Stimulated activated naive CD8-positive, alpha-beta T cell treated with anti-CD3 and anti-CD28 coated beads, Interleukin-15, Interleukin-2, amounts not matched to agents 100 U/mL and 50 U/mL, for 24 hours (primary cell): ENCODE results near the gene TGFBR3.

ENCODE experiments used
- ATAC-seq: fragments of 150-1000 bp; cut with Tn5 transposase; one replicate; pipeline ENCODE4 v1.10.0; 2021
- DNase-seq: peaks from one replicate; pipeline ENCODE4 v3.0.0; 2021

The TGFBR3 gene

DNA sequence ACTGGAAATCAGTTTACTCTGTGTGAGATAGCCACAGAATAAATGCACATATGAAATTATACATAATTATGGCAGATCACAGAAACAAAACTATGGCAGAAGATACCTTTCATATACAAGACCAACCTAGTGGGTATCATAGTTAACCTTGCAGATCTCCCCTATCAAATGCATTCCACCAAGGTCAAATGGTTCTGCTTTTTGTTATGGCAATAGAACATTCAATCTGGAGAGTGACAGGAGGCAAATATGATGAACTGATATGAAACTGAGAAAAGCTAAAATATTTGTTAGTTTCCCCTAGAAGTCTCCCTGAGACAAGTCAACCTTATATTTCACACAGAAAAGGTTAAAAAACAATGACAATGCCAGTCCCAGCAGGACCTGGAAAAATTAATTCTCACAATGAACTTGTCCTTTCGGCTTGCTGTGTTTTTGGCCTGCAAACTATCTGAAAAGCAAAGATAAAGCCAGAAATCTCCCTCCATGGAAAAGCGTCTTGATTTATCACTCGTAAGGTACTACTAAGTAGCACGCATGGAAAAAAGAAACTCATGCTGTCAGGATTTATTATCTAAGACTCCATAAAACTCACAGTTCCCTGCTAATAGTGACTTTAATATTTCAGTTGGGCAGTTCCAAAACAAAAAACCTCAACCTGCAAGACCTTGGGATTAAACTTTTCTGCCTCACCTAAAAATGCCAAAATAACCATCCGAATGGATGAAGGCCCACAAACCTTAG lies 174.3 kb downstream of the TGFBR3 start:
- ATAC-seq (no peak), DNase-seq (no peak)

DNA sequence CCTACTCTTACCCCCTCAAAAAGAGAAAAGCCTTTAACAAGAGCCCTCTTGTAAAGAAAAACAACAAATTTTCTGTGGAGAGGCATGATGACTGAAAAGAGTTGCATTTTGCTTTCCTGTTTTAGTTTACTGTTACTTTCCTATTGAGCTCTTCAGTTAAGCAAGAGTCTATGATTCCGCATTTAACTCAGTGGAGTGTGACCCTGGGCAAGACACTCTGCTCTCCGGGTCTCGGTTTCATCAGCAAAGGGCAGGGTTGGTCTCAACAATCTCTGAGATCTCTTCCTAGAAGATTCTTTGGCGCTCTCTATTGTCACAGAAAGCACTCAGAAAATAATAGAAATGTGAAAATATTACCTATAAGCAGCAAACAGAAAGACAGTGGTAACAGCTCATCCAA lies 175.7 kb downstream of the TGFBR3 start:
- ATAC-seq (no peak), DNase-seq (no peak)

DNA sequence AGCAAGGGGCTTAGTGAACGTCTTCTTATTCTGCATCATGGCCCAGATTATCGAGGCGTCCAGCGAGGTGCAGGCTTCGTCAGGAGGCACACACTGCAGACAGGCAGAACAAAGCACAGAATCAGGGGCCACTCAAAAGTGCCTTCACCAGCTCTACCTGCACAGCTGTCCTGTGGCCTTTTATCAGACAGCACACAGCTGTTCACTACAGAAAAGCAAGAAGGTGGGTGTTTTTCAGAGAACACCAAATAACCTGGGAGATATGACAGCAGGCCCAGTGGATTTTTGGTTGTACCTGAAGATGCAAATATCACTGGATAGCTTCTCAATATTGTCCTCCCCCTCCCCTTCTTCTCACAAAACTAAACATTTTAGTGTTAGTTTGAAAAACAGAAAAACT lies 177.3 kb downstream of the TGFBR3 start:
- DNase-seq = no peak
- no peak for ATAC-seq

DNA sequence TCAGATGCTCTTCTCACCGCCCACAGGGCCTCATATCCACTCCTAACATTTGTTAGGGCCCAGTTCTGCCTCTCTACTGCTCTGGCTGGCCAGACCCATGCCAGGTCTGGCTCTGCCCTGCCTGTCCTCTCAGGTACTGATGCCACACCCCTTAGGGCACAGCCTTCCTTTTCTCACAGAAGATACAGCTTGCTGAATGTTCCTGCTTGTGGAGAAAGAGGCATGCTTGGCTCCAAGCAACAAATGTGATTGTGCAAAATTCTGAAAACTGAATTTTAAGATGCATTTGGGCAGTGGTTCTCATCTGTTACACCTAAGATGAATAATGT lies 178.1 kb downstream of the TGFBR3 start:
- no peak for DNase-seq
- ATAC-seq = no peak

DNA sequence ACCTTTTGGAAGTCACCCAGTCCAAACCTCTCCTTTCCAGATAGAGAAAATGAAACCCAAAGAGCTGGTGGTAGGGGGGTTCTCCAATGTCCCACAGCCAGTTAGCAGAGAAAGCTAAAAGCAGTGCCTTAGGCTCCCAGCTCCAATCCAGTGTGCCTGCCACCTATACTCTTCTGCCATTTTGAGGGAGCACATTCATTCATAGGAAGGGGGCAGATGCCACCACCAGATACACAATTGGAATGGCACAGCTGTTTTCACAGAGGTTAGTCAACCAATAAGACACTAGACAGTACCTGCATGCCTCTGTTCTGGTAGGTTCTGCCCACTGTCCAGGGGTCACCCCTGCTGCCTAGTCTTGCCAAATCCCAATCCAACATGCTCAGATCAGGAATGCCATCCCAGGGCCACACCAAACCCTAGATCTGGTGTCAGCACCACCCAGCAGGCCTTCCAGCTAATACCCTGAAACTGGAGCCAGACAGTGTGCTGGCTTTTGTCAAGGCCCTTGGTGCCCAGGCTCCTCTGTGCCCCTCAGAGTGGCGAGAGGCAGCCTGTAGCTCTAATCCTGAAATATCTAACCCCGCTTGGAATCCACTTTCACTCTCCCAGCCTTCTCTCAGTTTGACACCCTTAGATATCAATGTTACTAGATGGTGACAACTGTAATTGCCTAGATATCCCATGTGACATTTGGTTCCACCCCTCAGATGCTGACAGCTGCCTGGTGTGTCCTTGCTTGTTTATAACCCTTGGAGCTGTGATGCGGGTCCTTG lies 178.6 kb downstream of the TGFBR3 start:
- ATAC-seq = no peak
- no peak for DNase-seq

DNA sequence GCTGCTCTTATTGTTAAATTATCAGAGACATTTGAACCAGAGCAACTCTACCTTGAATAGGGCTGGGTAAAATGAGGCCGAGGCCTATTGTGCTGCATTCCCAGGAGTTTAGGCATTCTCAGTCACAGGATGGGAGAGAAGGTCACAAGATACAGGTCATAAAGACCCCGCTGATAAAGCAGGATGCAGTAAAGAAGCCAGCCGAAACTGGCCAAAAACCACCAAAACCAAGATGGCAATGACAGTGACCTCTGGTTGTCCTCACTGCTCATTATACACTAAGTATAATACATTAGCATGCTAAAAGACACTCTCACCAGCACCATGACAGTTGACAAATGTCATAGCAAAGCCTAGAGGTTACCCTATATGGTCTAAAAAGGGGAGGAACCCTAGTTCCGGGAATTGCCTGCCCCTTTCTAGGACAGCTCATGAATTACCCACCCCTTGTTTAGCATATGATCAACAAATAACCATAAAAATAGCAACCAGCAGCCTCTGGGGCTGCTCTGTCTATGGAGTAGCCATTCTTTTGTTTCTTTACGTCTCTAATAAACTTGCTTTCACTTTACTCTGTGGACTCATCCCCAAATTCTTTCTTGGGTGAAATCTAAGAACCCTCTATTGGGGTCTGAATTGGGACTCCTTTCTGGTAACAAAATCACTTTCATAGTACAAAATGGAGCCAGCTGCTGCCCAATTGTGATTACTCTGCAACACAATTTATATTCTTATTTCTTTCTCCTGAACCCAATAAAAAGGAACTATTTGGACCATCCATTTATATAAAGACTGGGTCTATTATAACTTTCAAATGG lies 179.6 kb downstream of the TGFBR3 start:
- DNase-seq (no peak), ATAC-seq (no peak)

DNA sequence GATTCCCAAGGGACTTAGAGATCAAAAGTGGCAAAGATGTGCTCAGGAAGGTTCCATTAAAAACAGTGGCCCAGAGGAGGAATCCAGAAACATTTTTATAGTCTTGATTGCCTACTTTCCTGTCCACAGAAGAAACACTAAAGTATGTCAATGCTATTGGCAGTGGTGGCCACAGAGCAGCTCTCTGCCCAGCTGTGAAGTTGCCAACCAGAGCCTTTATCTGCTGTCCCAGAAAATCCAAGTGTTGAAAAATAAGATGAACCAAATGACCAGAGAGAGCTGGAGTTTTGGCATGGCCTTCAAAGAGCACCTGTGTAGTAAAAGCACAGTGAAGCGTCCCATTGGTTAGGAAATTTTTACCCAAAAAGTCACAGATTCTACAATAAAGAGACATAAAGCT lies 181.2 kb downstream of the TGFBR3 start:
- ATAC-seq = no peak
- DNase-seq = no peak

DNA sequence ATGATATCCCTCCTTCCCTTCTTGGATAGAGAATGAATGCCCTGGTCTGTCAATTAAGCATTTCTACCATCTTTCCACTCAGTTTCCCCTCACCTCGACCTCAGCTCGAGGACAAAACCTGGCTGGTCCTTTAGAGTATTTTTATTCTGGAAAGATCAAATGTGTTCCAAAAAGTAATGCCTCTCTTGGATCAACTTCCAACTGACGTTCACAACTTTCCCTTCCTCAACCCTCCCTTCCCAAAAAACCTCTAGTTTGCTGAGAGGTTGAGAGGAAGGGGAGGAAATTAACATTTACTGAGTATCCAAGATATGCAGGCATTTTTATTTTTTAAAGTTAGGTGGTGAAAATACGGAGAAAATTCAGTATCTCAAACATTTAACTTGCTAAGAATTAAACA lies 182.9 kb downstream of the TGFBR3 start:
- DNase-seq (no peak), ATAC-seq (no peak)

DNA sequence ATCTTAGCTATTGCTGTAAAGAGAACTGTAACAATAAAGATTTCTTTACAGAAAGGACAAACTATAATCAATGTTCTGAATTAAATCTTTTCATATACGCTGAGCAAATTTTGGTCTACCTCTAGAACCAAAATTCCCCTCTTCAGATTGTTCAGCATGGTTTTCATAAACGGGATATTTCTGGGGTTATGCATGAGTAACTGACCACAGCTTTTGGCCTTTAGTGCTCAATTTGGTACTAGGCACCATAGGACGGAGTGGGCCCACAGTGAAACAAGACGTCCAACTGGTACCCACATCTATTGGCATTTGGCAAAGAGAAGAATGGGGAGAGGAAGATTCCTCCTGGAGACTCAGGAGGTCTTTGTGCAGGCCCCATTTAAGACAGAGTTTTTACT lies 184.5 kb downstream of the TGFBR3 start:
- no peak for ATAC-seq
- no peak for DNase-seq

DNA sequence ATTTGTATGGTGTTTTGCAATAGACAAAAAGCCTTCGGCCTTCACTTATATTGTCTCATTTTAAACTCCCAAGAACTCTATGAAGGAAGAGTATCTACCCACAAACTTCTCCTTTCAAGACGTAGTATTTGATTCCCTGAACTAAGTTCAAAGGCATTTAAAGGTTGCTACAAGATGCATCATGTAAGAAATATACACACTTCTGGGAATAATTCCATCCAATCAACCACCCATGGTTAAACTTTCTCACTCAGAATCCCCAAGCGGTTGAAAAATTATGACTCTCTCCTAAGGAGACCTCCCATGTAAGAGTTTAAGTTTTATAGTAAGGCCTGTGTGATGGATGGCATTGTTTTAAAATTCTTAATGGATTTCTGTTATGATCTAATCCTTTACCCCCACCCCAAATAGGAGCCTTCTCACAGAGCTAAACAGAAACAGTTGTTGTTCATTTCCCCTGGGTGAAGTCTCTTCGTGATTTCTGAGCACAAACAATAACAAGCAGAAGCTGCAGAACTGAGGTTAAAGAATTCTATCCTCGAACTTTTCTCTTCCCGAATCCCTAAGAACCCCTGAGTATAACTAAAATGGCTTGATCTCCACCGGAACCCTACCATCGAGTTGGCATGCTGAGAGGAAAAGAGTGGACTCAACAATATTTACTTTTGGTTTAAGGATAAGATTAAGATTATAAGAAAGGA lies 185.0 kb downstream of the TGFBR3 start:
- ATAC-seq = no peak
- DNase-seq = no peak

DNA sequence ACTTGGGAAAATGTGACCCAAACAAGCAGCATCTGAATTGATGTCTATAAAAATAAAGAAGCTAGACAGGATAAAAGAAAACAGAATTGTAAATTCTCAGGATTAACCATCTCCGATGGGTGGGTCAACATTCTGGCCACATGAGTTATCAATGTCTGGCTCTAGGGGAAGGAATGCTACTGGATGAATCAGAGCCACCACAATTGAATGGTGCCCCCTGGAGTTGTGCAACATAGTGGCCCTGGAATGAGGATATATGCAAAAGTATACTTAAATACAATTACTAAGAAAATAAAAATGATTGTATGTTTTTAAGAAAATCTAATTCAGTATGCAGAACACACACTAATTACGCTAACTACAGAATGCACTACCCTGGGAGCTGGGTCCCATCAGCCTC lies 185.6 kb downstream of the TGFBR3 start:
- no peak for ATAC-seq
- DNase-seq = no peak

DNA sequence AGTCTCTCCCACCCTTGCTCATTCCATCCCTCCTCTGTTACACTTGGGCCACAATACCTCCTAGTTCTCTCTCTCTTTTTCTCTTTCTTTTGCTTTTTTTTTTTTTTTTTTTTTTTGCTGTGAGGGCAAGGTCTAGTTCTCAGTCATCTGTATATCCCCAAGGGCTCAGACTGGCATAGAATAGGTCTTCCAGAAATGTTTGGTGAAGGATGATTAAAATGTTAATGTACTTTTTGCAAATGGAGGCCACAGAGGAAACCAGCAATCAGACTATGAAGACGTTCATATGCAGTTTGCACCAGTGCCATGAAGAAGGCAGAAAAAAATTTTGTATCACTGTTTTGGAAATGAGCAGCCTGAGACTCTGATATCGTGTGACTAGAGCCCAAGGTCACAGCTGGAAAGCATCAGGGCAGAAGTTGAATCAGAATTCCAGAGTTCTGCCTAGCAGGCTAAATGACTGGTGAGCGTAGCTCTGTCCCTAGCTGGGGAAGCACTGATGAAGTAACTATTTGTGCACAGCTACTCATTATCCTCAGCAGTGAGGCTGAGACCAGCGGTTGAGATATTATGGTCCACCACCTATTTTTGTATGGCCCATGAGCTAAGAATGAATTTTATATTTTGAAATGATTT lies 186.5 kb downstream of the TGFBR3 start:
- ATAC-seq = no peak
- no peak for DNase-seq

DNA sequence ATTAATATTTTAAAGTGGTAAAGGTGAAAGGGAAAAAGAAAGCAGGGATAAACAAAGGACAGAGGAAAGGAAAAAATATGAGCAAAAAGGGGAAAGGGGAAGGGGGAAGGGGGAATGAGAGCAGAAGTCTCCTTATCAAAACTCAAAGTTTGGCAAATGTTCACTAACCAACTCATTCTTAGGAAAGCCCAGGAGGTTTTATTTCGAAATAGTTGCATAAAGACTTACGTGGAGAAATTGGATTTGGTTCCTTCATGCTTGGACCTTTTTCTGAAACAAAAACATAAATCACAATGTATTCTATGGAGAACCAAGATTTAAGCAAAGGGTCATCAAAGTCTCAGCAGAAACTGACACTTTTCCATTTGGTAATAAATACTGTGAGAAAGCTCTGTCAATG lies 188.1 kb downstream of the TGFBR3 start:
- no peak for ATAC-seq
- no peak for DNase-seq

DNA sequence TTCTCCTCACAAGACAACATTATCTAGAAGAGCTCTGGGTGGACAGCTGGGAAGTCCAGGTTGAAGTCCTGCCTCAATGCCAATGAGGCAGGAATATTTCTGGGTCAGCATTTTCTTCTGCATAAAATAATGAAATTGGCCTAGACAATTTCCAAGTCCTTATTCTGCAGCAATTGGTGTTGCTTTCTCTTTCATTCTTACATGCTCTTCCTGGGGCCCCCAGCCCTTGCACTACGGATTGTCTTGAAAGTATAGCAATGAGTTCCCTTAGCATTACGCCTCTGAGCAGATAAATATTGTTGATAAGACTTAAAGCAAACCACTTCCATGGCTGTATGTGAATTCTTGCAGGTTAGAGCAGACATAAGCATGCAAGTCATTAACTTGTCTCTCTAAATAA lies 188.5 kb downstream of the TGFBR3 start:
- peak; percentile 84 for ATAC-seq
- DNase-seq = peak; percentile 28

DNA sequence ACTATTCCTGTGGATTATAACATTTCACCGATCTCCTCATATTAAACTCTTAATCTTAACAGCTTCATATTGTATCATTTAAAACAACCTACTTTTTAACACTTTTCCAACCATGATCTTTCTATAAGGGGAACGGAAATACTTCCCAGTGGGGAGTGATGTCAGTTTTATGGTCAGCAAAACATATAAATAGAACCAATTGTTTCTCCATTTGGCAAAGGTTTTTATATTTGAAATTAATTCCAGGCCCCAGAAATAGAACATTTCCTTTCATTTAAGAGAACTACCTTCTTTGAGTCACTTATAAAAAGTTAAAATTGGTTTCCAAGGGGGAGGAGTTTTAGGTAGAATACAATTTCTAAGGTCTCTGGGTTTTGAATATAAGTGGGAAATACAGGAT lies 189.6 kb downstream of the TGFBR3 start:
- no peak for ATAC-seq
- no peak for DNase-seq

DNA sequence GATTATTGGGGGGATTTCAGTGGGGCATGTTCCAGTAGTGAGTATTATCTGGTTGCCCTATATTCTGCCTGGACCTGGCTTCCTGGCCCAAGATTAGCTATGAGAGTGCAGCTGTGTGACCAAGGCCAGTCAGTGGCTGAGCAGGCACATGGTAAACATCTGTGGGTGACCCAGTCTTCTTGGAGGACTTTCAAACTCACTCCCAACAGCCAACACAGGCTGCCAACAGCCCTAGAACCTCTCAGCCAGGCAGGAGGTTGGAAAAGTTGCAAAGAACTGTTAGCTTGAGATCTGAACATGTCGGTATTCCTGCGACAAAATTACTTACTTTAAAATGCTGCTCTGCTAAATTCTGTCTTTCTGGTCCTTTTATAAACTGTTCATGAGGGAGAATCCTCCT lies 192.4 kb downstream of the TGFBR3 start:
- DNase-seq (no peak), ATAC-seq (no peak)

DNA sequence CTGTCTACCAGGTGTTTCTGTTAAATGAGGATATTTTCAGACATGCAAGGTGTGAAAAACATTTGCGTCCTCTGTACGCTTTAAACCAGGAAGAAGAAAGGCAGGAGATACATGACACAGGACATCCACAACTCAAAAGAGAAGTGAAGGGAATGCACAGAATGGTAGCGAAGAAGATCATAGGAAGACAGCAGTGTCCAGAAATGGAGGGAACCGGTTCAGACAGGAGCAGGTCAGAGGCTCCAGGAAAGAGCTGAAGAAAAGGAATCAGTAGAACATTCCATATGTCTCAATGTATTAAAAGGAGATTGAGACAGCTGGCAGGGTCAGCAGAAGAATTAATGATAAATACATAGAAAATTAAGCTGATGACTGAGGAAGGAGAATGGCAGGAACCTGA lies 194.4 kb downstream of the TGFBR3 start:
- ATAC-seq = no peak

DNA sequence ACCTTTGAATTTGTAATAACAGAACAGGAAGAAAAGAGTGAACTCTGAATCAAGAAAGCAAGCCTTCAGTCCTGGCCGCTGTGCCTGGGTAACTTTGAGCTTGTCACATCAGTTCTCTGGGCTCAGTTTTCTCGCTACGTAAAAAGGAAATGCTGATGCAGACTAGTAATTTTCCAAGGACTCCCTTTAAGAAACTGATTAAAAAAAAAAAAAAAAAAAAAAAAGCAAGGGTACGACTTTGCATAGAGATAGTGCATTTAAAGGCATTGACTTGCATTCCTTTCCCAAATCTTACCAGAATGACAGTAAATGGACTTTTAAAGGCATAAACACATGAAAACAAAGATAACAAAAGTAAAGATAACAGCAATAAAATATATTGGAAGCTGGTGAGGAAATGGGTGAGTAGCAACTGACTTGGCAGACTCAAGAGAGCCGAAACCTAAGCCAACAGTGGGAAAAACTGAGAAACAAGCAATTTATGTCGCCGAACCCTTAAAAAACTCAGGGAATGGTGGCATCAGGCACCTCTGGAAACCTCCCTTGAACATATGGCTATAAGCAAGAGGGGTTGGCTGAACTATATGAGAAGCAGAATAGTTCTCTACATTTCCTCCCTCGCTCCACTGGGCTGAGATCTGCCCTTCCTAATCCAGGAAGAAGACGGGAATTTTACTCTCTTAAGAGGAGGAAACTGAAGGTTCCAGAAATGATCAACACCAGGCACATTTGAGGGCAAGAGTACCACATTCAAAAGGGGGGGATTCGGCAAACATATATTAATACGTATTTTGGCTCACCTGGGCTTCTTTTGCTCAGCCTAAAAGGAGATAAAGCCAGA lies 196.1 kb downstream of the TGFBR3 start:
- no peak for ATAC-seq
- DNase-seq = no peak

More for the DNA sequence above, 194.4 kb downstream of the TGFBR3 start:
- no peak for DNase-seq

DNA sequence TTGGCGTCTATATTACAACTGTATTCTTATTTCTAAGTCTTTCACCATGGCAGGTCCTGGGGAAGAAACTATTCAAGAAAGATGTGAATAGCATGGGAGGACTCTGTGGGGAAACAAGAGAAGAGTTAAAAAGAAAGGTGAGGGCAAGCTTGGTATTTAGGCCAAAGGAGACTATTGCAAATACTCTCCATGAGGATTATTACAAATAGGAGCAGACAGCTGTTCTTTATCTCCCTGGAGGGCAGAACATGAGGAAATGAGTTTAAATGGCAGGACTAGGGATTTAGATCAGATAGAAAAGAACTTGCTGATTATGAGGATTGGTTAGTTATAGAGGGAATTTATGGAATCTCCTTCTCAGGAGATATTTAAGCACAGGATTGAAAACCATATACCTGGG lies 198.5 kb downstream of the TGFBR3 start:
- no peak for ATAC-seq
- no peak for DNase-seq

DNA sequence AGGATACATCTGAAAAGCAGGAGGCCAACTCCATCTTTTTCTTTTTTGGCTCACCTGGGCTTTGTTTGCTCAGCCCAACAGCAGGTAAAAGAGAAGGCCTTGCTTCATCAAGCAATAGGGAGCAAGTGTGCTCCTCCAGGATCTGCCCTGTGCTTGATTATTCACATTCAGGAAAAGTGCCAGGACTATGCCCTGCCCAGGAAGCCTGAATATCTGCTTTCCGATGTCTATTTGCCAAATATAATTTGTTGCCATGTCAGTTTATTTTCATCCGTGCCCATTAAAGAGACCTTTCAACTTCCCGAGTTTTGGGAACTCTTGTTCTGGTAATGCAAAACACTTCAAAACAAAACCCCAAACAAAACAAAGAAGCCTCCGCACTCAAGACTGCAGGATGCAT lies 200.0 kb downstream of the TGFBR3 start:
- ATAC-seq (no peak), DNase-seq (no peak)
